ENCODE results near the gene NIFK.
A peak's percentile ranks its signal among the peaks of the same experiment; 100 is the strongest.

Gene NIFK

GRCh38 chr2:121755237-121756111 lies 18.8 kb upstream of the NIFK start, which contains the start of gene TSN (continued):
- TF ChIP-seq HOXD13 (CRISPR knock-in tag; IDR thresholded peaks at IDR 0.05; ENCODE audit: borderline replicate concordance) (no peak), BCL11B (tag by site-specific recombination; IDR thresholded peaks at IDR 0.05; ENCODE audit: low read depth) (no peak), ZNF114 (tag by site-specific recombination; IDR thresholded peaks at IDR 0.05) (no peak), ZNF48 (tag by site-specific recombination; IDR thresholded peaks at IDR 0.05) (no peak), TCF7L2 (IDR thresholded peaks at IDR 0.05; ENCODE audit: borderline replicate concordance, low read depth, low read length) (no peak), ZNF558 (tag by site-specific recombination; IDR thresholded peaks at IDR 0.05) (no peak), ZFP69B (tag by site-specific recombination; IDR thresholded peaks at IDR 0.05) (no peak), ZFP3 (tag by site-specific recombination; IDR thresholded peaks at IDR 0.05; ENCODE audit: low read depth) (no peak), KLF9 (tag by site-specific recombination; IDR thresholded peaks at IDR 0.05; ENCODE audit: low read depth) (peak; percentile 99), ZNF626 (tag by site-specific recombination; IDR thresholded peaks at IDR 0.05) (no peak), ZNF274 (IDR thresholded peaks at IDR 0.05; ENCODE audit: low read length) (no peak), ZNF274 (tag by site-specific recombination; IDR thresholded peaks at IDR 0.05; ENCODE audit: borderline replicate concordance) (no peak), ZEB2 (tag by site-specific recombination; IDR thresholded peaks at IDR 0.05) (peak; percentile 78), ZNF350 (tag by site-specific recombination; IDR thresholded peaks at IDR 0.05) (no peak), ZNF391 (tag by site-specific recombination; IDR thresholded peaks at IDR 0.05; ENCODE audit: borderline replicate concordance, low read depth) (peak; percentile 65; the same call in 1 of the 2 replicates), MEIS1 (CRISPR knock-in tag; IDR thresholded peaks at IDR 0.05; ENCODE audit: borderline replicate concordance) (no peak), TRIM28 (IDR thresholded peaks at IDR 0.05; ENCODE audit: borderline replicate concordance, low read length) (no peak), ZNF830 (tag by site-specific recombination; IDR thresholded peaks at IDR 0.05; ENCODE audit: low read depth) (no peak), PRDM6 (tag by site-specific recombination; IDR thresholded peaks at IDR 0.05) (no peak), ZNF596 (tag by site-specific recombination; IDR thresholded peaks at IDR 0.05) (no peak), ZNF514 (tag by site-specific recombination; IDR thresholded peaks at IDR 0.05) (no peak), ZNF670 (tag by site-specific recombination; IDR thresholded peaks at IDR 0.05; ENCODE audit: low read depth) (no peak), ZNF571 (tag by site-specific recombination; IDR thresholded peaks at IDR 0.05) (no peak), ZNF521 (tag by site-specific recombination; IDR thresholded peaks at IDR 0.05) (no peak), ZBTB7A (tag by site-specific recombination; IDR thresholded peaks at IDR 0.05; ENCODE audit: low read depth) (no peak), ZNF335 (tag by site-specific recombination; conservative IDR thresholded peaks at IDR 0.05) (peak; percentile 98)
- TF ChIP-seq, protein P1, sequence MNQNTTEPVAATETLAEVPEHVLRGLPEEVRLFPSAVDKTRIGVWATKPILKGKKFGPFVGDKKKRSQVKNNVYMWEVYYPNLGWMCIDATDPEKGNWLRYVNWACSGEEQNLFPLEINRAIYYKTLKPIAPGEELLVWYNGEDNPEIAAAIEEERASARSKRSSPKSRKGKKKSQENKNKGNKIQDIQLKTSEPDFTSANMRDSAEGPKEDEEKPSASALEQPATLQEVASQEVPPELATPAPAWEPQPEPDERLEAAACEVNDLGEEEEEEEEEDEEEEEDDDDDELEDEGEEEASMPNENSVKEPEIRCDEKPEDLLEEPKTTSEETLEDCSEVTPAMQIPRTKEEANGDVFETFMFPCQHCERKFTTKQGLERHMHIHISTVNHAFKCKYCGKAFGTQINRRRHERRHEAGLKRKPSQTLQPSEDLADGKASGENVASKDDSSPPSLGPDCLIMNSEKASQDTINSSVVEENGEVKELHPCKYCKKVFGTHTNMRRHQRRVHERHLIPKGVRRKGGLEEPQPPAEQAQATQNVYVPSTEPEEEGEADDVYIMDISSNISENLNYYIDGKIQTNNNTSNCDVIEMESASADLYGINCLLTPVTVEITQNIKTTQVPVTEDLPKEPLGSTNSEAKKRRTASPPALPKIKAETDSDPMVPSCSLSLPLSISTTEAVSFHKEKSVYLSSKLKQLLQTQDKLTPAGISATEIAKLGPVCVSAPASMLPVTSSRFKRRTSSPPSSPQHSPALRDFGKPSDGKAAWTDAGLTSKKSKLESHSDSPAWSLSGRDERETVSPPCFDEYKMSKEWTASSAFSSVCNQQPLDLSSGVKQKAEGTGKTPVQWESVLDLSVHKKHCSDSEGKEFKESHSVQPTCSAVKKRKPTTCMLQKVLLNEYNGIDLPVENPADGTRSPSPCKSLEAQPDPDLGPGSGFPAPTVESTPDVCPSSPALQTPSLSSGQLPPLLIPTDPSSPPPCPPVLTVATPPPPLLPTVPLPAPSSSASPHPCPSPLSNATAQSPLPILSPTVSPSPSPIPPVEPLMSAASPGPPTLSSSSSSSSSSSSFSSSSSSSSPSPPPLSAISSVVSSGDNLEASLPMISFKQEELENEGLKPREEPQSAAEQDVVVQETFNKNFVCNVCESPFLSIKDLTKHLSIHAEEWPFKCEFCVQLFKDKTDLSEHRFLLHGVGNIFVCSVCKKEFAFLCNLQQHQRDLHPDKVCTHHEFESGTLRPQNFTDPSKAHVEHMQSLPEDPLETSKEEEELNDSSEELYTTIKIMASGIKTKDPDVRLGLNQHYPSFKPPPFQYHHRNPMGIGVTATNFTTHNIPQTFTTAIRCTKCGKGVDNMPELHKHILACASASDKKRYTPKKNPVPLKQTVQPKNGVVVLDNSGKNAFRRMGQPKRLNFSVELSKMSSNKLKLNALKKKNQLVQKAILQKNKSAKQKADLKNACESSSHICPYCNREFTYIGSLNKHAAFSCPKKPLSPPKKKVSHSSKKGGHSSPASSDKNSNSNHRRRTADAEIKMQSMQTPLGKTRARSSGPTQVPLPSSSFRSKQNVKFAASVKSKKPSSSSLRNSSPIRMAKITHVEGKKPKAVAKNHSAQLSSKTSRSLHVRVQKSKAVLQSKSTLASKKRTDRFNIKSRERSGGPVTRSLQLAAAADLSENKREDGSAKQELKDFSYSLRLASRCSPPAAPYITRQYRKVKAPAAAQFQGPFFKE (tag by site-specific recombination; IDR thresholded peaks at IDR 0.05; ENCODE audit: borderline replicate concordance) = no peak
- TF ChIP-seq, protein P2, sequence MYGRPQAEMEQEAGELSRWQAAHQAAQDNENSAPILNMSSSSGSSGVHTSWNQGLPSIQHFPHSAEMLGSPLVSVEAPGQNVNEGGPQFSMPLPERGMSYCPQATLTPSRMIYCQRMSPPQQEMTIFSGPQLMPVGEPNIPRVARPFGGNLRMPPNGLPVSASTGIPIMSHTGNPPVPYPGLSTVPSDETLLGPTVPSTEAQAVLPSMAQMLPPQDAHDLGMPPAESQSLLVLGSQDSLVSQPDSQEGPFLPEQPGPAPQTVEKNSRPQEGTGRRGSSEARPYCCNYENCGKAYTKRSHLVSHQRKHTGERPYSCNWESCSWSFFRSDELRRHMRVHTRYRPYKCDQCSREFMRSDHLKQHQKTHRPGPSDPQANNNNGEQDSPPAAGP (tag by site-specific recombination; IDR thresholded peaks at IDR 0.05) = peak; percentile 83
- TF ChIP-seq, protein P3, sequence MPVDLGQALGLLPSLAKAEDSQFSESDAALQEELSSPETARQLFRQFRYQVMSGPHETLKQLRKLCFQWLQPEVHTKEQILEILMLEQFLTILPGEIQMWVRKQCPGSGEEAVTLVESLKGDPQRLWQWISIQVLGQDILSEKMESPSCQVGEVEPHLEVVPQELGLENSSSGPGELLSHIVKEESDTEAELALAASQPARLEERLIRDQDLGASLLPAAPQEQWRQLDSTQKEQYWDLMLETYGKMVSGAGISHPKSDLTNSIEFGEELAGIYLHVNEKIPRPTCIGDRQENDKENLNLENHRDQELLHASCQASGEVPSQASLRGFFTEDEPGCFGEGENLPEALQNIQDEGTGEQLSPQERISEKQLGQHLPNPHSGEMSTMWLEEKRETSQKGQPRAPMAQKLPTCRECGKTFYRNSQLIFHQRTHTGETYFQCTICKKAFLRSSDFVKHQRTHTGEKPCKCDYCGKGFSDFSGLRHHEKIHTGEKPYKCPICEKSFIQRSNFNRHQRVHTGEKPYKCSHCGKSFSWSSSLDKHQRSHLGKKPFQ (tag by site-specific recombination; IDR thresholded peaks at IDR 0.05) = no peak
- TF ChIP-seq, protein P4, sequence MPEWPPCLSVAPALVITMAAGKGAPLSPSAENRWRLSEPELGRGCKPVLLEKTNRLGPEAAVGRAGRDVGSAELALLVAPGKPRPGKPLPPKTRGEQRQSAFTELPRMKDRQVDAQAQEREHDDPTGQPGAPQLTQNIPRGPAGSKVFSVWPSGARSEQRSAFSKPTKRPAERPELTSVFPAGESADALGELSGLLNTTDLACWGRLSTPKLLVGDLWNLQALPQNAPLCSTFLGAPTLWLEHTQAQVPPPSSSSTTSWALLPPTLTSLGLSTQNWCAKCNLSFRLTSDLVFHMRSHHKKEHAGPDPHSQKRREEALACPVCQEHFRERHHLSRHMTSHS (tag by site-specific recombination; IDR thresholded peaks at IDR 0.05) = no peak

Data from HEK293 (cell line).